GM21423 (cell line): ENCODE results near the gene MARK4.
"Not testable (repeated sequence)": the region's sequence is repeated elsewhere in the genome, so short reads cannot be mapped to it uniquely, and the experiment has no call there.

Source experiments
- ATAC-seq: cut with Tn5 transposase; IDR thresholded peaks from one replicate; pipeline ENCODE4 v1.9.1; 2021; ENCODE audit warnings: mild to moderate bottlenecking, moderate library complexity; ENCODE audit not compliant: unreplicated experiment

Gene MARK4

DNA sequence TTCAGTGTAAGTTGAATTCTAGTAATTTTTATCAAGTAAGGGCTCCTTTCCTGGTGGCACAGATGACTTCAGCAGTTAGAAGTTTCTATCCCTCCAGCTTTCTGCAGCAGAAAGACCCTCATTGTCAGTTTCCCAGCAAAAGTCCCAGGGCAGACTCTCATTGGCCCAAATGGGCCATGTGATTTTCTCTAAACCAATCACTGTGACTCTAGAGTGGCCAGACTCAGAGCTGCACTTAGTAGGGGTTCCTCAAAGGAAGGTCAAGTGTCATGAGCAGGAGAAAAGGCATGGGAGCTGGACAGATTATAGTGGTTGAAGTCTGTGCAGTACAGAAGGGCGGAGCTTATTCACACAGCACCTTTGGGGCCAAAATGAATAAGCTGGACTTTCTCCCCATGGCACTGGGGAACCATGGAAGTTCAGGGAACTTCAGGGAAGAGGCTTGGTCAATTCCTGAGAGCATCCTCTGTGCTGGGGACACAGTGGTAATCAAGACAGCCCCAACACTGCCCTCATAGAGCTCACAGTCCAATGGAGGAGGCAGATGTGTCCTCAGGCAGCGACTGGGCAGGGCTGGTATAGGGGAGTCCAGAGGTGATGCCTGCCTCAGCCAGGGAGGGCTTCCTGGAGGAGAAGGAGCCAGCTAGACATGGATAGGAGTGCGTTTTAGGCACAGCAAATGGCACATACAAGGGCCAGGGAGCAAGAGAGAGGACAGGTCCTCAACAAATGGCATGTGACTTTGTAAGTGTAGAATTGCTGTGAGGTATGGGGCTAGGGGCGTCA, 53.3 kb downstream of the MARK4 start:
- no peak for ATAC-seq

DNA sequence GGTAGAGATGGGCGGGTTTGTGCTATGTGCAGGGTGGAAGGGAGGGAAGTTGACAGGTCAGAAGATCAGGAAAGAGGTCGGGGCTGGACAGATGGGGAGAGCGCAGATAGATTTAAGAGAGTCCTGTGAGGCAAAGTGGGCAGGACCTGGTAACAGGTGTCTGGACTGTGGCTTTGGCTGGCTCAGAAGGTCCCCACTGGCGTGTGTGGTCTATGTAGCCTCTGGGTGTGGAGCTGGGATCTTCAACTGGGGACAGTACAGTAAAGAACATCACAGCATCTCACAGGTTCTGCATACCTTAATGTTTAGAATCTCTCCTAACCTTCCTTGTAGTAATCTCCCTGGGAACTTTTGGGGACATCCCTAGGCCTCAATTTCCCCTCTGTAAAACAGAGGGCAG, 53.9 kb downstream of the MARK4 start:
- ATAC-seq = no peak

DNA sequence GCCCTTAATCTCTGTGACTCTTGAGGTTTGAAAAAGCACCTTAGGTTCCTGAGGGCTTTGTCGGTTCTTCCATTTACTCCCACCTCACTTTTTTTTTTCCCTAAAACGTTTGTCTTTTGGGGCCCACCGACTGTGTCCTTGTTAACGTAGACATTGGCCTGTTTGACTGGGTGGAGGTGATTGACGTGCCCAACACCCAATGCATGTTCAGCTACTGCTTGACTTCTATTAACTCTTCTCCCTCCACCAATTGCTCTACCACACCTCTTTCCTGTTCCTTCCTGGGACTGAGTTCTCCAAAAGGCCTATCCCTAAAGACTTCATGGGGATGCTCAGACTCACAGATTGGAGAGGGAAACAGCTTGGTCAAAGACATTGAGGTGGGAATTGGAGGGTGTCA, 54.4 kb downstream of the MARK4 start:
- ATAC-seq = no peak

DNA sequence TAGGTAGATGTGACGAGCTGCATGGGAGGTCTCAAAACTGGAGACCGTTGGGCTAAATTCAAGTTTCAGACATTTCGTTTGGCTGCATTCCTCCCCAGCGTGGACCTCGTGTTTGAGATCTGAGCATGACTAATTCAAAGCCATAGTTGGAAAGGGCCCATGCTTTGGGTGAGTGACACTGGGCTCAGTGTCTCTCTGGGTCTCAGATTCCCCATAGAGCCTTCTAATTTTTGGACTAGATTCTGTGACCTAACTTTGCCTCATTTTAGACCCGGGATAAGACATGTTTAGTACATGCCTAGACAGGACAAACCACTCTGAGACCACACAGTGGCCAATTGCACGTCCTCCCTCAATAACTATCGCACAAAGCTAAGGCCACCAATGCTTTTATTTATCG, 55.0 kb downstream of the MARK4 start:
- ATAC-seq = no peak

DNA sequence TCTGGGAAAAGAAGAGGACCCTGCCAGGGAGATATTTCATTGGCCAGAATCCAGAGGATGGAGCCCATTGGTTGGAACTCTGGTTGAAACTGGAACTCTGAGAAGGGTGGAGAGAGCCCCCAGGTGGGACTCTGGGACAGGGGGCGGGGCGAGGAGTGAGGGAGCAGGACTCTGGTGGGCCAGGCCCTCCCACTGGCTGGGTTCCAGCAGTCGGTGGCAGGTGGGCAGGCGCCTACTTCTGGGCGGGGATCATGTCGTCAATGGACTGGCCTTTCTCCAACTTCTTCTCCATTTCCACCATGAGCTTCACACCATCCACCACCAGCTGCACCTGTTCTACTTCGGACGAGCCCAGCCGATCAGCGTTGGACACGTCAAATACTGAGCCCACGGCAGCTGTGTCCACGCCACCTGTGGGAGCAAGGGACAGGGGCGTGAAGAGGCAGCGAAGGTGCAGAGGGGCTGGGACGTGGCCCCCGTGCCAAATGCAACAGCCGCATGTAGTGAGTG, 55.5 kb downstream of the MARK4 start:
- ATAC-seq = no peak

DNA sequence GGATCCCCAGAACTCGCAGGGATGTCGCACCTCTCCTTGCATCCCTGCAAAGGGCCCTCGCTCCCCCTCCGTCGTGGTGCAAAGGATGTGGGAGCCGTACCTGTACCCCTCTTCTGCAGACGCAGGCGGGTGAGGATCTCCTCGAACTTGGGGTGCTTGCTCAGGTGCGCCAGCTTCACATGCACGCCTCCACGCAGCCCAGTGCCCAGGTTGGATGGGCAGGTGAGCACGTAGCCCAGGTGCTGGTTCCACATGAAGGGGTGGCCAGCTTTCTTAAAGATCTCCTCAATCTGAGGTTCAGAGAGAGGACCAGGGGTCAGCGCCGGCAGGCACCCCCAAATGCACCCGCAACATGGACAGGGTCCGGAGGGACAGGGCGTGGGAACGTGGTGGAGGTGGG, 56.3 kb downstream of the MARK4 start:
- no peak for ATAC-seq

DNA sequence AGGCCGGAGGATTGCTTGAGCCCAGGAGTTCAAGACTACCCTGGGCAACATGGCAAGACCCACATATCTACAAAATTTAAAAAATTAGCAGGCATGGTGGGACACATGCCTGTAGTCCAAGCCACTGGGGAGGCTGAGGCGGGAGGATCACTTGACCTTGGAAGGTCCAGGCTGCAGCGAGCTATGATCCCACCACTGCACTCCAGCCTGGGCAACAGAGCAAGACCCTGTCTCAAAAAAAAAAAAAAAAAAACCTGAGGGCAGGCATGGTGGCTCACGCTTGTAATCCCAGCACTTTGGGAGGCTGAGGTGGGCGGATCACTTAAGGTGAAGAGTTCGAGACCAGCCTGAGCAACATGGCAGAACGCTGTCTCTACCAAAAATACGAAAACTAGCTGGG, 58.3 kb downstream of the MARK4 start:
- ATAC-seq = not testable (repeated sequence)

DNA sequence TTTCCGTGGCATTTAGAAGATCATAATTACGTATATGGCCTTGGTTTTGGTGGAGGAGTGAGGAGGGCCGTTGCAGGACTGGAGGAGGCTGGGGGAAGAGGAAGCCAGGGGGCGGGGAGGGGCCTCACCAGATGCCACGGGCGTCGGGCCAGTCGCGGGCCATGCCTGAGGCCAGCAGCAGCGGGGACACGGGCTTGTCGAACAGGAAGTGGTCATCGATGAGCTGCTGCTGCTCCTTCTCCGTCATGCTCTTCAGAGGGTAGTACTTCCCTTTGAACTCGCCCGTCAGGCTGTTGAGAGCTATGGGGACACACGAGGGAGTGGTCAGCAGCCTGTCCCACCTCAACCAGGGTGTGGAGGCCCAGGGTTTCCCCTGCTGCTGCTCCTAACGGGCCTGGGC, 60.5 kb downstream of the MARK4 start:
- no peak for ATAC-seq

DNA sequence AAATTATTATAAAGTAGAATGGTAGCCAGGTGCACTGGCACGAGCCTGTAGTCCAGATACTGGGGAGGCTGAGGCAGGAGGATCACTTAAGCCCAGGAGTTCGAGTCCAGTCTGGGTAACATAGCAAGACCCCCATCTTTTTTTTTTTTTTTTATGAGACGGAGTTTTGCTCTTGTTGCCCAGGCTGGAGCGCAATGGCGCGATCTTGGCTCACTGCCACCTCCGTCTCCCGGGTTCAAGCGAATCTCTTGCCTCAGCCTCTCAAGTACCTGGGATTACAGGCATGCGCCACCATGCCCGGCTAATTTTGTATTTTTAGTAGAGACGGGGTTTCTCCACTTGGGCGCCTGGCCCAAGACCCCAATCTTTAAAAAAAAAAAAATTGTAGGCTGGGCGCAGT, 61.2 kb downstream of the MARK4 start:
- not testable (repeated sequence) for ATAC-seq

DNA sequence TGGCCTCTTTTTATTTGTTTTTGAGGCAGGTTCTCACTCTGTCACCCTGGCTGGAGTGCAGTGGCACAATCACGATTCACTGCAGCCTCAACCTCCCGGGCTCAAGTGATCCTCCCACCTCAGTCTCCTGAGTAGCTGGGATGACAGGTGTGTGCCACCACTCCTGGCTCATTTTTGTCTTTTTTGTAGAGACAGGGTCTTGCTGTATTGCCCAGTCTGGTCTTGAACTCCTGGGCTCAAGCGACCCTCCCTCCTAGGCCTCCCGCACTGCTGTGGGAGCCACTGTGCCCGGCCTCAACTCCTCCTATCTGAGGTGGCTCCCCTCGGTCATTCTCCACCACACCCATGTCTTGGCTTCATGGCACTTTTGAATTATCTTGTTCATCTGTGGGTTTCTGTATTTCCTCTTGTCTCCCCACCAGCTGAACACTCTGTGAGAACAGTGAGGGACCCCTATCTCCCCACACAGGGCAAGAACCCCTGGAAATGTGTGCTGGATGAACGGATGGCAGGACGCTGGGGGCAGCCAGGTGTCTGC, 63.7 kb downstream of the MARK4 start:
- no peak for ATAC-seq

DNA sequence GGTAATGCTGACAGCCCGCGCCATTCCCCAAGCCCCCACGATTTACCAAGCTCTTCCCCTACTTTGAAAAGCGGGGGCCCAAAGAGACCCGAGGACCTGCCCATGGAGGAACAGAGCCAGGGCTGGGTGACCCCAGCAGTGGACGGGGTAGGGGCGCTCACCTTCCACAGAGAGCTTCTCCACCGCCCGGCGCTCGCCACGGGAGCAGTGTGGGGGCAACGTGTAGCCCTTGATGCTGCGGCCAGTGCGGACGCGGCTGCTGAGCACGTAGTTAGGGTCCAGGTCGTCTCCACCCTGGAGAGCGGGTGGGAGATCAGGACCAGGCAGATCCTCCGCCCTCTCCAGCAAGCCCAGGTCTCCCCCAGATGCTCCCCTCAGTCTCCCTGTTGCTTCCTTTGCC, 64.2 kb downstream of the MARK4 start:
- no peak for ATAC-seq

DNA sequence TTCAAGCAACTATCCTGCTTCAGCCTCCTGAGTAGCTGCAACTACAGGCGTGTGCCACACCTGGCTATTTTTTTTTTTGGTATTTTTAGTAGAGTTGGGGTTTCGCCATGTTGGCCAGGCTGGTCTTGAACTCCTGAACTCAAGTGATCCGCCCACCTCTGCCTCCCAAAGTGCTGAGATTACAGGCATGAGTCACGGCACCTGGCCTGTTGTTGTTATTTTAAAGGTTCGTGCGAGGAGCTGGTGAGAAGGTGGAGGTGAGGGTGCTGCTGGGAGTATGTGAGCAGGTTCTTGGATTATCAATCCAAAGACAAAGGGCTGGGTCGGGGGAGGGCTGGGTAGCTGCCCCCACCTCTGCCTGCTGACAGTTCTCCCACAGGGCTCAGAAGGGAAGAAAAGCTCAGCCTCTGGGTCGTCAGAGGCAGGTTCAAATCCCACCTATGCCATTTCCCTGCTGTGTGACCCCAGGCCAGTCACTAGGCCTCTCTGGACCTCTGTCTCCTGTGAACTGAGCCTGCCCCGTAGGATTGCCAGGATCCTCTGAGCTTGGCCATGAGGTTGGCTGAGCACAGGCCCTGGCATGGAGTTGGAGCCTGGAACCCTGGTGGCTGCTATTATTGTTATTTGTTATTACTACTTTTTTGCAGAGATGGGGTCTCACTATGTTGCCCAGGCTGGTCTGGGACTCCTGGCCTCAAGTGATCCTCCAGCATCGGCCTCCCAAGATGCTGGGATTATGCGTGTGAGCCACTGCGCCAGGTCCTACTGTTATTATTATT, 70.1 kb downstream of the MARK4 start:
- ATAC-seq = no peak

DNA sequence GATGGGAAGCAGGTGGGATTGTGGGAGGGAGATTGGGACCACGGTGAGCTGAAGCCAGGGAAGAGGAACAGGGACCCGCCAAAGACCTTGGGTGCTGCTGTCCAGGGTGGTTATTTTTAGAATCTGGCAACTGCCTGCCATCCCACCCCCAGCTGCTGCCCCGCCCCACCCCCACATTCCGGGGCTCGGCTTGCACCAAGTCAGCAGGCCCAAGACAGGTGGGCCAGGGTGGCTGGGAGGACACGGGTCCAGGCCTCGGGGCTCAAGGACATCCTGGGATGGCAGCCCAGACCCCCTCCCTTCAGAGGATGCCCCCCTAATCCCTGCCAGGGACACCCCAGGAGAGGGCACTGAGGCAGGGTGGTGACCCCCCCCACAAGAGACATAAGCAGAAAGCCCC, 70.8 kb downstream of the MARK4 start:
- ATAC-seq = no peak

DNA sequence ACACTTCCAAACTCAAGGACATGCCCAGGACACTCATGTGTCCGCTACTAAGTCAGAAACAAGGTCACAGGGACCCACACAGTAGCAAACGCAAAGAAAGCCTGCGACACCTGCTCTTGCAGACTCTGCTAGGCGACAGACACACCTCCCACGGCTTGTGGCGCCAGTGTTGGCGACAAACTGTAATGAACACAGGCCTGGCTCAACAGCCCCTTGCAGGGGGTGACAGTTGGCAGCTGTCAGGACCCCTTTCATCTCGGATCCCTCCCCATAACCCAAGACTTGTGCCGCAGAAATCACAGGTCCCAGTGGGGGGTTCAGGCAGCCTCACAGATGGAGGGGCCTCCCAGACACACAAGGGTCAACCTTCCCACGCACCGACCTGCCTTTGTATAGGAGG, 71.2 kb downstream of the MARK4 start:
- no peak for ATAC-seq

DNA sequence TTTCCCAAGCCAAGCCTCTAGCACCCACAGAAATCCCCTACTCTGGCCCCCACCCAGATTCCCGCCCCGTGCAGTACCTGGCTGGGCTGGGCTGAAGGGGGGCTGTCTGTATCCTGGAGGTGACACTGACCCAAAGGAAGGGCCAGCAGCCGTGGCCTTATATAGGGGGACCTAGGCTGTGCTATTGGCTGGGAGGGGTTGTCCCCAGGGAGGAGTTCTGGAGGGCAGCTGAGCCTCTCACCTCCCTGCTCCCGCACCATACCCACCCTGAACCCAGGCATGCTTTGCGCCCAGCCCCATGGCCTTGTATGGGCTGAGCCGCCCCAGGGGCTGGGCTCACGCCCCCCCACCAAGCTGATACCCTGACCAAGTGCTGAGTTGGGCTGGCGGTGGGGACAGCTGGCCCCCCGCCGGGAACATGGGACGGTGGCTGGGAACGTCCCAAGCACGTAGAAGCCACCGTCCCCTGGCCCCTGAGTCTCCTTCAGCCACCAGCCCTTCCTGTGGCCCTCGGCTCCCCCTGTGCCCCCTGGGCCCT, 71.7 kb downstream of the MARK4 start, which contains the start of gene CKM:
TSS of gene CKM (minus strand) at position 132 of the 538 bp plus-strand sequence. CDS start 3,162 bp downstream, outside the sequence.
- no peak for ATAC-seq

DNA sequence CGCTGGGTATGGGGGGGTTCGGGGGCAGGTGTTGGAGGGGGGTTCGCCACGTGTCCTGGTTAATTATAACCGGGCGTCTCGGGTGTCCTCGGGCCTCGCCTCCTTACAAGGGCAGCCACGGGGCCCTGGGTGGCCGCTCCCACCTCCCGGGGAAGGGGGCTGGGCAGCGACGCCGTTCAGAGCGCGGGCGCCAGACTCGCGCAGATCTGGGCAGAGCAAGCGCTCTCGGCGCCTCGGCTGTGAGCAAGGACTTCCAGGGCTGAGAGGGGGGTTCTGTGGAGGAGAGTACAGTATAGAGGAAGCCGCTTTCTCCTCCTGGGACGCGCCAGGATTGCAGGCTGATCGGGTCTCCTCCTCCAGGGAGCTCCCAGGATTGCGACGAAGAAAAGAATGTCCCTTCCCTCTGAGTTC, 72.6 kb downstream of the MARK4 start:
- ATAC-seq = no peak

DNA sequence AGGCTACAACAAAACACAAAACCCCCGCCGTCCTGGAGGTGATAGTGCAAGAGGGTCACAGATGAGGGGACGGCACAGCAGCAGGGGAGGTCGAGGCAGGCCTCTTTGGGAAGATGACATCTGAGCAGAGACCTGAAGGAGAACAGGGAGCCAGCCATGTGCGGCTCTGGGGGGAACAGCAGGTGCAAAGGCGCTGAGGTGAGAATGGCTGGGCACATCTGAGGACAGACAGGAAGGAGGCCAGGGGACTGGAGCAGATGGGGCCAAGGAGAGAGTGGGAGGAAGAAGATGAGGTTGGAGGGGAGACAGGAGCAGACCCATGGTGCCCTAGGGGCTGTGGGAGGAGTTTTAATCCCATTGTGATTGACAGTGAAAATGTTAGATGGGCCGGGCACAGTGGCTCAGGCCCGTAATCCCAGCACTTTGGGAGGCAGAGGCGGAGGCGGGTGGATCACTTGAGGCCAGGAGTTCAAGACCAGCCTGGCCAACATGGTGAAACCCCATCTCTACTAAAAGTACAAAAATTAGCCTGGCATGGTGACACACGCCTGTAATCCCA, 73.4 kb downstream of the MARK4 start:
- no peak for ATAC-seq

DNA sequence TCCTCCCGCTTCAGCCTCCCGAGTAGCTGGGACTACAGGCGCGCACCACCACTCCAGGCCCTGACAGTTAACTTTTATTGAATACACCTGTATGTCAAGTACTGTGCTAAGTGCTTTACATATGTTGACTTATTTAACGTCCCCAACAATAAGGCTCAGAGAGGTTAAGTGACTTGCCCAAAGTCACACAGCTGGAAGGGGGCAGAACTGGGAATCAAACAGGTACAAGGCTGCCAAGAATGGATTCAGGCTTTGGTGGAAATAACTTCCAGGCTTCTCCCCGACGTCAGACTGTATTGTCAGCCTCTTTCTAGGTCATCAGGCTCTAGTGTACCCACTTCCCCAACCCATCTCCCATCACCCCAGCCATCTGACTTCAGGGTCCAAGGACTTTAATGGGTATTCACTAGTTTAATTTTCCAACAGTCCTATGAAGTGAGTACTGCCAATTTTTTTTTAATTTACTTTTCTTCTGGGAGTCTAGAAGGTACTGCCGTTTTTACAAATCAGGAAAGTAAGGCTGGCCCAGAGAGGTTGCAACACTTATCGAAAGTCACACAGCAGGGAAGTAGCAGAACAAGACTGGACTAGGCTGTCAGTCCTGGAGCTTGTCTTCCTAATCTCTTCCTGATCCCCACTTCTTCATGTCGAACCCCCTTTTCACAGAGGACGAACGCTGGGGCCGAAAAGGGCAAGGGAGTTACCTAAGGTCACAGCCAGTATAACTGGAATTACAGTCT, 76.5 kb downstream of the MARK4 start:
- no peak for ATAC-seq

DNA sequence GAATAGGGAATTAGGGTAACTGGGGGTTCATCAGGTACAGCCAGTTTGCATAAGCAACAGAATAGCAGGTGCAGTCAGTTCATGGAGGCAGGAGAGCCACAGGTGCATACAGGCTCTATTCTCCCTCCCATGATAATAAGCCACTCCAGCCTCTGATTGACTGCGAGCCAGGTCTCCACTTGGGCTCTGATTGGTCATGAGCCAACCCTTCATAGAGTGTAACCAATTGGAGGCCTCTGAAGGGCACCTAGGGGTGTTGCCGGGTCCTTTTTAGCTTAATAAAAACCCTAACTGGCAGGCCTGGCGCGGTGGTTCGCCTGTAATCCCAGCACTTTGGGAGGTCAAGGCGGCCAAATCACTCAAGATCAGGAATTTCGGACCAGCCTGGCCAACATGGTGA, 80.3 kb downstream of the MARK4 start:
- no peak for ATAC-seq

DNA sequence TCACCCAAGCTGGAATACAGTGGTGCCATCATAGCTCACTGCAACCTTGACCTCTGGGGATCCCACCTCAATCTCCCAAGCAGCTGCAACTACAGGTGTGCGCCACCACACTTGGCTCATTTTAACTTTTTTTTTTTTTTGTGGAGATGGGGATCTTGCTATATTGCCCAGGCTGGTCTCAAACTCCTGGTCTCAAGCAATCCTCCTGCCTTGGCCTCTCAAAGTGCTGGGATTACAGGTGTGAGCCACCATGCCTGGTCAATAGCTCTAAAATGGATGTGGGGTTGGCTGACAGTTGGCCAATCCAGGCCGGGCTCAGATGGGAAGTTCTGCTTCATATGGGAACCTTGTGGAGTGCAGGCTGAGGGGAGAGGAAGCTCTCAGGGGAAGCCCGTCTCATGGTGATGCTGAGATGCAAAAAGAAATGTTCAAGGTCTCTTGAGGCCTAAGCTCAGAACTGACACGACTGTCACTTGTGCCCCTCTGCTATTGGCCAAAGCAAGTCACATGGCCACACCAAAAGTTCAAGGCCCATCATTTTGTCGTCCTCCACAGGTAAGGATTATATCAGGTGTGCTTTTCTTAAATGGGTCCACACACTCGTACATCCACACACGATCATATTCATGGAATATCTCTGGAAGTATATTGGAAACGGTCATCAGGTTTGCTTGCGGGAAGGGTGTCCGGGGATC, 82.7 kb downstream of the MARK4 start:
- no peak for ATAC-seq
